AG09309 (cell line): Measurements from ENCODE around the gene F7.

Experiments
- DNase-seq: peaks from one replicate; pipeline ENCODE4 v3.0.0-alpha.2; 2010; ENCODE audit warnings: low read depth
- H3K4me3 ChIP-seq: 2 replicates; pipeline ENCODE4 v1.5.1; 2011; ENCODE audit warnings: mild to moderate bottlenecking, low read depth, low read length, moderate library complexity; ENCODE audit not compliant: control insufficient read depth
- TF ChIP-seq, protein P1 (sequence below): IDR thresholded peaks from 2 replicates; pipeline ENCODE4 v1.5.1; 2011; ENCODE audit warnings: mild to moderate bottlenecking, low read depth, low read length, inconsistent platforms; ENCODE audit not compliant: insufficient read depth, control insufficient read depth; ENCODE audit errors: missing control alignments

F7 gene

DNA sequence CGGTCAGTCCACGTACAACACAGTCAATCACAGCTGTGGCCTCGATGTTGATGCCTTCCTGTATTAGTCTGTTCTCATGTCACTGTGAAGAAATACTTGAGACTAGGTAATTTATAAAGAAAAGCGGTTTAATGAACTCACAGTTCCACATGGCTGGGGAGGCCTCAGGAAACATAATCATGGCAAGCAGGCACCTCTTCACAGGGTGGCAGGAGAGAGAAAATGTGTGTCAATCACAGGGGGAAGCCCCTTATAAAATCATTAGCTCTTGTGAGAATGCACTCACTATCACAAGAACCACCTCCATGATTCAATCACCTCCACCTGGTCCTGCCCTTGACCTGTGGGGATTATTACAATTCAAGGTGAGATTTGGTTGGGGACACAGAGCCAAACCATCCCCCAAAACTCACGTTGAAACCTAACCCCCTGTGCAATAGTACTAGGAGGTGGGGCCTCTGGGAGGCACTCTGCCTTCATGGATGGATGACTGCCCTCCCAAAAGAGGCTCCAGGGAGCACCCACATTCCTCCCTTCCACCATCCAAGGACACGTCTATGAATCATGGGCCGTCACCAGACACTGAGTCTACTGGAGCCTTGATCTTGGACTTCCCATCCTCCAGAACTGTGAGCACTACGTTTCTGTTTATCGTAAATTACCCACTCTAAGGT lies 50.5 kb downstream of the F7 start:
- TF ChIP-seq, protein P1, sequence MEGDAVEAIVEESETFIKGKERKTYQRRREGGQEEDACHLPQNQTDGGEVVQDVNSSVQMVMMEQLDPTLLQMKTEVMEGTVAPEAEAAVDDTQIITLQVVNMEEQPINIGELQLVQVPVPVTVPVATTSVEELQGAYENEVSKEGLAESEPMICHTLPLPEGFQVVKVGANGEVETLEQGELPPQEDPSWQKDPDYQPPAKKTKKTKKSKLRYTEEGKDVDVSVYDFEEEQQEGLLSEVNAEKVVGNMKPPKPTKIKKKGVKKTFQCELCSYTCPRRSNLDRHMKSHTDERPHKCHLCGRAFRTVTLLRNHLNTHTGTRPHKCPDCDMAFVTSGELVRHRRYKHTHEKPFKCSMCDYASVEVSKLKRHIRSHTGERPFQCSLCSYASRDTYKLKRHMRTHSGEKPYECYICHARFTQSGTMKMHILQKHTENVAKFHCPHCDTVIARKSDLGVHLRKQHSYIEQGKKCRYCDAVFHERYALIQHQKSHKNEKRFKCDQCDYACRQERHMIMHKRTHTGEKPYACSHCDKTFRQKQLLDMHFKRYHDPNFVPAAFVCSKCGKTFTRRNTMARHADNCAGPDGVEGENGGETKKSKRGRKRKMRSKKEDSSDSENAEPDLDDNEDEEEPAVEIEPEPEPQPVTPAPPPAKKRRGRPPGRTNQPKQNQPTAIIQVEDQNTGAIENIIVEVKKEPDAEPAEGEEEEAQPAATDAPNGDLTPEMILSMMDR: no peak
- no peak overlapping the region for H3K4me3 ChIP-seq
- DNase-seq: no peak

DNA sequence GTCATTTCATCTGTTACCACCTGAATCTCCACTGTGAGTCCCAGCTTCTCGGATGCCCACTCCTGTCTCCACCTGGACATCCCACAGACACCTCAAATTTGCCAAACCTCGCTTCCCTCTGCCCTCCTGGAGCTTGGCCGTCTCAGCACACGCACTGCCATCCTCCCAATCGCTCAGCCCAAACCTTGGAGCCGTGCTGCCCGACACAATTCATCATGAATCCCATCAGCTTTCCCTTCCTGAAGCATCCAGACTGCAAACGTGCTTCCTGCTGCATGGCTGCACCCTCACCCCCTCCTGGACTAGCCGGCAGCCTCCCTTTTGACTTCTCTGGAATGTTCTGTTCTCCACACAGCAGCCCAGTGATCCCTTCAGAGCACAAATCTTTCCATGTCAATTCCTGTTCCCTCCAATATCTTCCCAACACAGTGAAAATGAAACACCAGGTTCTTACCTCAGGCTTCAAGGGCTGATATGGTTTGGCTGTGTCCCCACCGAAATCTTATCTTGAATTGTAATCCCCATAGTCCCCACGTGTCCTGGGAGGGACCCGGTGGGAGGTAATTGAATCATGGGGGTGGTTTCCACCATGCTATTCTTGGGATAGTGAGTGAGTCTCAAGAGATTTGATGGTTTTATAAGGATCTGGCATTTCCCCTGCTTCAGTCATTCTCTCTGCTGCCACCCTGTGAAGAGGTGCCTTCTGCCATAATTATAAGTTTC lies 51.8 kb downstream of the F7 start:
- no peak for DNase-seq
- TF ChIP-seq, protein P1: no peak
- H3K4me3 ChIP-seq: no peak overlapping the region

DNA sequence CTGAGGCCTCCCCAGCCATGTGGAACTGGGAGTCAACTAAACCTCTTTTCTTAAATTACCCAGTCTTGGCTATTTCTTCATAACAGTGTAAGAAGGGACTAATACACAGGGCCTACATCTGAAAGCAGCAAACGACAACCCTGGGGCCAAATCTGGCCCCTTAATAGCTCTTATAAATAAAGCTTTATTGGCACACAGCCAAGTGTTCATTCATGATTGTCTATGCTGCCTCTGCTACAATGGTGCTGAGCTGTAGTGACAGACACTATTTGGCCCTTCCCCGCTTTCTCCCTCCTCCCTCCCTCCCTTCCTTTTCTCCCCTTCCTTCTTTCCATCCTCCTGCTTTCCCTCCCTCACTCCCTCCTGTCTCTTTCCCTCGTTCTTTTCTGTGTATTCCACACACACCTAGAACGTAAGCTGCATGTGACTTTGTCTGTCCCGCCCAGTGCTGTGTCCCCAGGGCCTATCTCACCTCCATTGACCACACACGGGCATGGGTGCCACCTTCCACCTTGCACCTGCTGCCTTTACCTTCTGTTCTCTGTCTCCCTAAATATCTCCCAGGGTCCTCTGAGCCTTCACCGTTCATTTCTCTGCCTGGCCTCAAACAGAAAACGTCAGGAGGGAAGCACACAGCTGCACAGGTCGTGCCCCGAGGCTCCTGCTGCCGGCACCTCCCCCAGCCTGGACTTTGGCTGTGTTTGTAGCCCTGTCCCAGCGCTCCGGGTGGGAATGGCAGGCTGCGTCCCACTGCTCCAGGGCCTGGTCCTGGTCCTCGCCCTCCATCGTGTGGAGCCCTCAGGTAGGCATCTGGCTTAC lies 52.5 kb downstream of the F7 start, which contains the start of gene PROZ:
Gene PROZ (plus strand): TSS at position 720 of the 819 bp plus-strand sequence. CDS start 13 bp downstream, at position 733.
- TF ChIP-seq, protein P1: no peak
- H3K4me3 ChIP-seq: no peak within 1 kb of the TSS
- DNase-seq: no peak

DNA sequence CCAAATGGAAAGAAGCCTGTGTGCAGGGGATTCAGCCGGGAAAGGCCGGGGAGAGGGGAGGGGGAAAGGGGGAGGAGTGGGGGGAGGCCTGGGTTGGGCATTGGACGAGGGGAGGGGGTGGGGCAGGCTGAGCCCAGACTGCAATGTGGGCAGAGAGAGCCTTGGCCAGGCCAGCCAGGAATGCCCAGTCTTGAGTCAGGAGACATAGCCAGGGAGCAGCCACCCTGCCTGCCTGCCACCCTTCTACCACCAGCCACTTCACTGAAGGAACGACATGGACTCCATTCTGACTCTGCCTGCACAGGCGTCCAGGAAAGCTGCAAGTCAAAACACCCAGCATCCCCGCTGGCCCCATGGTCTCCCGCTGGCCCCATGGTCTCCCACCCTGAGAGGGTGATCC lies 53.4 kb downstream of the F7 start:
- no peak overlapping the region for H3K4me3 ChIP-seq
- DNase-seq: no peak
- TF ChIP-seq, protein P1: no peak

DNA sequence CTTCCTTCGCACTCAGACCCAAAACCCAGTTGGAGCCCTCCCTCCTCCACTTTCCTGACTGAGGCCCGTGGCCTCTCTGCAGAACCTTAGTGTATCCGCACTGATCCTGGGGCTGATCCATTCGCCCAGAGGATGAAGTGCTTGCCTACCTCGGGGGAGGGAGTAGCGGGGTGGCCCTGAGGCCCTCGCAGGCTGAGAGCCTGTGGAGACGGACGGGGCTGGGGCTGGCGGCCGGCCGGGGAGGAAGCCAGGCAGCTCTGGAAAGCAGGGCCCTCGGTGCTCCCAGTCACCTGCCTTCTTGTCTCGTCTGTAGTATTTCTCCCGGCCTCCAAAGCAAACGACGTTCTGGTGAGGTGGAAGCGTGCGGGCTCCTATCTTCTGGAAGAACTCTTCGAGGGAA lies 54.1 kb downstream of the F7 start:
- H3K4me3 ChIP-seq: no peak overlapping the region
- TF ChIP-seq, protein P1: no peak
- DNase-seq: no peak

DNA sequence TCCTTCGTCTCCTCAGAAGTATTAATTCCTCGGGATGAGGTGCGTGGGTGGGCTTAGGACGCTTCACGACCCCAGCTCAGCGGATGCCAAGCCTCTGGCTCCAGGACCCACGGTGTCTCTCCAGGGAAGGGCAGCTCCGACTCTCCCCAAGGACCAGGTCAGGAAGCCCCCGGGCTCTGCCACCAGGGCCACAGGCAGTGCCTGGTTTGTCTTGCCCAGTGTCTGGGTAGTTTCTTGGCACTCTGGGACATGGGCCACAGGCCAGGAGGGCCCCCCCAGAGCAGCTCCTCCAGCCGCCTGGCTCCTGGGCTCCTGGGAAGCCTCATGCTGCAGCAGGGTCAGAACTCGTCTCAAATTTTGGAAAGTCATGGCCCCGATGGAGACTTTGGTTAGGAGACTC lies 55.4 kb downstream of the F7 start:
- no peak for DNase-seq
- TF ChIP-seq, protein P1: no peak
- H3K4me3 ChIP-seq: no peak overlapping the region
